GM19397 (cell line): ENCODE data around the gene TRMT10B.

ENCODE experiments used
- ATAC-seq: cut with Tn5 transposase; IDR thresholded peaks from one replicate; pipeline ENCODE4 v1.9.1; 2021; ENCODE audit warnings: mild to moderate bottlenecking, moderate library complexity; ENCODE audit not compliant: unreplicated experiment

The TRMT10B gene, protein sequence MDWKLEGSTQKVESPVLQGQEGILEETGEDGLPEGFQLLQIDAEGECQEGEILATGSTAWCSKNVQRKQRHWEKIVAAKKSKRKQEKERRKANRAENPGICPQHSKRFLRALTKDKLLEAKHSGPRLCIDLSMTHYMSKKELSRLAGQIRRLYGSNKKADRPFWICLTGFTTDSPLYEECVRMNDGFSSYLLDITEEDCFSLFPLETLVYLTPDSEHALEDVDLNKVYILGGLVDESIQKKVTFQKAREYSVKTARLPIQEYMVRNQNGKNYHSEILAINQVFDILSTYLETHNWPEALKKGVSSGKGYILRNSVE

DNA sequence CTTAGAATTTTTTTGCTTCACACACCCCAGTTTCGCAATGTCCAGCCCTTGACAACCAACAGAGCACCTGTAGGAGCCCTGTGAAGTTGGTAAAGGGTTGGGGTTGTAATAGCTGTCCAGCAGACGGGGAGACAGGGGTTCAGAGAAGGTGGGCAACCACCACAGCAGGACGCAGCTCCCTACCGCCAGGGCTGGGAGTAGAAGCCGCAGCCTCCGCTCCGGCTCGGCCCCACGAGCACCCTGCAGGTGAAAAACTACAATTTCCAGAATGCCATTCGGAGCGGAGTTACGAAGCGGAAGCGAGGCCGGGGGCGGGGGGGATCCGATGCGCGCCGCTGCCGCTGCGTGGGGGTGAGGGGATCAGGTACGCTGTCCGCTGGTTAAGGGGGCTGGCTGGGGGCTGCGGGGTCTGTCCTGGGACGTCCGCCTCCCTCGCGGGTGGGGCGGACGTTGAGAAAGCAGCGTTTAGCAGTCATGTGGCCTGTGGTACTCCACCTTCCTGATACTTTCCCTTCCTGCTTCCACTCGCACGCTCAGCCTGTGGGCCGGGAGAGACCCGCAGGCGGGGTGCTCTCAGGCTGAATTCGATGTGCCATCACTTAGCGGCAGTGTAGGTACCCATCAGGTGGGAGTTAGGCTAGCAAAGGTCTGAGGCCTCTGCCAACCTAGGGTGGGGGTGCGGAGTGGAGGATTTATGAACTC is at the start of gene TRMT10B:
Gene TRMT10B (plus strand): TSS at position 317 of the 702 bp plus-strand sequence. CDS start 8,127 bp downstream, outside the sequence.
- peak; percentile 90 for ATAC-seq

DNA sequence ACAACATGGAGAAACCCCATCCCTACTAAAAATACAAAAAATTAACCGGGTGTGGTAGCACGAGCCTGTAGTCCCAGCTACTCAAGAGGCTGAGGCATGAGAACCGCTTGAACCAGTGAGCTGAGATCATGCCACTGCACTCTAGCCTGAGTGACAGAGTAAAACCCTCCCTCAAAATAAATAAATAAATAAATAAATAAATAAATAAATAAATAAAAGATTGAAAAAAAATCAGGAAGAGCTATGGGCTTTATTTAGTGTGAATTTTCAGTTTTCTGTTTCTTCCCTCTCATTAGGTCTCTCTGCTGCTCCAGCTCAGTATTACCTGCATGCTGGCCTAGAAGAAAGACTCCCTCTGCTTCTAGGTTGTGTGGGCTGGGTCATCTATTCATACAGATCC is 47.8 kb upstream of the TRMT10B start:
- no peak for ATAC-seq

DNA sequence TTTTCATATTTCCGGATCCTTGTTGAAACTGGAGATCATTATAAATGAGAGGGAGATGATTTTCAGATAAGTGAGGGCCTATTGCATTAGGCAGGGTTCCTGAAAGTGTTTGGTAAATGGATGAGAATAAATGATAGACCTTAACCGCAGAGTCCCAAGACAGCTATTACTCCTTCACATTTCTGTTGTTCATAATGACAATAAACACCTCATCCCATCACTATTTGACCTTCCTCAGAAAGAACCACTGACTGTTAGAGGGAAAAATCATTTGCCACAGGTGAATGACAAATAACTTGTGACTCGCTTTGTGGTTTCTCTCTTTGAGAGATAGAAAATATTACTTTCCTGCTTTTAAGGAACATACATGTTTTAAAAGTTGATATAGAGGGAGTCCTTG is 47.3 kb upstream of the TRMT10B start:
- ATAC-seq = no peak

DNA sequence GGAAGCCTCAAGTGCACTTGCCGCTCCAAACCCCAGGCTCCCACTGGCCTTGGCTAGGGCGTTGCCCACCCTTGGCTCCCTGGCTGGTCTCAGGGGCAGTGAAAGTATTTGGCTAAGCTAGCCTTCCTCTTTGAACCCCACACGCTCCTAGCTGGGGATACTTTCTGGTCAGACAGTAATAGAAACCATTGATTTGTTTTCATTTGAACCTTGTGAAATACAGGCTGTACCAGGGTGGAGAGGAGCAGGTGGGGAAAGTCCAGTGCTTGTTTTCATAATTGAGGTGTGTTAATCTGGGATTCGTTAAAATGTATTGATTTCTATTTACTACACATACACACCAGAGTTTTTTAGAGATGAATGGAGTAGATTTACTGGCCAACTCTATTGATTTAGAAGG is 45.9 kb upstream of the TRMT10B start:
- no peak for ATAC-seq

DNA sequence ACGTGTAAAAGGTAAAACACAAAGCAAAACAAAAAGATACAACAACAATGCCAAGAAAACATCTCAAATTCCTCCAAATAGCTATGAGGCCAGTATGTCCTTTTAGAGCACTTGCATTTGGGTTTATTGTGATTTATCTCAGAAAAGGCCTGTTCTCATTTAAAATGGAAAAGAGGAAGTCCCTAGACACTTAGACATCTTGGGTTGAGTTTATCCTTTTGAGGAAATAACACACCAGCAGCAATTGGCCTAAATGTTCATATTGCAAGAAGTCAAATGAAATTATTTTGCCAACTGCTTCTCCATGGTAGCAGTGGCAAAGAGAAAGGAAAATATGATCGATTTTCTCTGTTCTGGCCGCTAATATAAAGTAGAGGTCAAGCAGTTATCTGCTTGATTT is 43.6 kb upstream of the TRMT10B start:
- ATAC-seq = no peak

DNA sequence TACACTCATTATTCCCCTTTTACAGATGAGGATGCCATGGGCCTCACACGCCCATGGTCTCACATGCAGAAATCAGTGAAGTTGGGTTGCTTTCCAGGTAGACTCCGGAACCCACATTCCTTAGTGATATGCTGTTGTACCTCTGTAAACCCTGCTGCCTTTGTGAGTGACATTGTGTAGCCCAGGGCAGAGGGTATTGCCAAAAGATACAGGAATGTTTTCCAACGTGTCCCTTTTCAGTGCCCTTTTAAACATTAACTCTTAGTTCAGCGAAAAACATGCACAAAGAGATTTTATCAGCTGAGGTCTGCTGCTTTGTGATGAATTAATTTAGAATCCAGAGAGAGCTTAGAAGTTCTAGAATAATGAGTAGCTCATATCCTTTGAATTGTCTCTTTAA is 38.3 kb upstream of the TRMT10B start:
- ATAC-seq = no peak

DNA sequence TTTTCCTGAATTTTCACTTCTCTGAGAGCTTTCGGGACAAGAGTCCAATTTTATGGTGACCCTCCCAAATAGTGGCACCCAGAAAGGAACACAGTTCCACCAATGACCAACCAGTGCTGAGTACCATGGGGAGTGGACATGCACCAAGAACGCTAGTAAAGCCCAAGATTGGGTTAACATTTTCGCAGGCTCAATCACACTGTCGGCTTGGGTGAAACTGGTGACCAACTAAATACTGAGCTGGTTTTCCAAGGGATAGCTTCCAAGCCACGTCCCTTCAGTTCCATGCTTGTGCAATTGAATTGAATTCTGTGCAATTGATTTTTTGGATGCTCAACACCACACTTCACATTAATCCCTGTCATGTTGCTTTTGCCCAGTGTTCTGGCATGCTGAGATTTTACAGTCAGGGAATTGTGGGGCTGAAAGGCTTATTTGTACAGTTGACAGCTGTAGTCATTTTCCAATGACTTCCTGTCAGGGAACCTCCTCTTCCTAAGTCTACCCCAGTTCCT is 37.6 kb upstream of the TRMT10B start:
- ATAC-seq = no peak

DNA sequence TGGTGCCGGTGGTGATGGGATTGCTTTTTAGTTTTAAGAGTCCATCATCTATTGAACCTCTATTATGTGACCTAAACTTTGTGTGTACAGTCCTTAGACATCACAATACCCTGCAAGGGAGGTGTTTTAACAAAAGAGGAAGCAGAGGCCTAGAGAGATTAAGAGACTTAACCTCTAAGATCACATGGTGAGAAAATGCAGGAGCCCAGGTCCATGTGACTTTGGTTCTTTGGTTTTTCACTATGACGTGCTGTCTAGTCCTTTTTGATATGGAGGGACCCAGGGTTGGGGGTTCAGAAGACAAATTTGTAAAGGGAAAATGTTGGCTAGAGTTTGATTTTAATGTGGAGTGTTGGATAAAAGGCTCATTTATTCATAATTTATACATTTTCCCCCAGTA is 34.1 kb upstream of the TRMT10B start:
- ATAC-seq = no peak

DNA sequence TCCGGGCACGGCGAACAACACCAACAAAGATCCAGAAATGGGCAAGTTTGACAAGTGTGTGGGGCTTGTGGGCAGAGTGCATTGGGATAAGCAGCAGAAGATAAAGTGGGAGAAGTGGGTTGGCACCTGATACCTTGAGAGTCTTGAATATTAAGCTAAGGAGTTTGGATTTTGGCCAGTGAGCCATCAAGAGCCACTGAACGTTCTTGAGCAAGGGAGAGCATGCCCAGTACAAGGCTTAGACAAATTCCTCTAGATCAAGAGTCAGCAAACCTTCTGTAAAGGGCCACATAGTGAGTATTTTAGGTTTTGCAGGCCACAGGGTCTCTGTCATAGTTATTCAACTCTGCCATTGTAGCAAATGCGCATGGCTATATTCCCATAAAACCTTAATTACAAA is 26.6 kb upstream of the TRMT10B start:
- no peak for ATAC-seq

DNA sequence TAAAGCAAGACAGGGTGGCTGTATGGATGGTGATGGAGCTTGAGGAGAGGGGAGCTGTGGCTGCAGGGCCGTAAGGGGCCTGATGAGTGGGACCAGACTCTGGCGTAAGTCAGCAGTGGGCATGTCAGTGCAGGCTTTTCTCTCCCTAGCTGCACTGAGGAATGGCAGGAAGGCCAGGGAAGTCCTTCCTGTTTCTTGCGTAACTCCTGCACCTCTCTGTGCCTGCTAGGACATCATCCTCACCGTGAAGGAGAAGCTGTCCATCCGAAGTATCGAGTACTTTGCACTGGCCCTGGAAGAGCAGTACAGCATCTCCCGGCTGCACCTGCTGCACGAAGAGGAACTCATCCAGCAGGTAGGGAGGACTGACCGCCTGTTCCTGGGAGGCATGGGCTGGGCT is 24.1 kb upstream of the TRMT10B start:
- ATAC-seq = no peak

DNA sequence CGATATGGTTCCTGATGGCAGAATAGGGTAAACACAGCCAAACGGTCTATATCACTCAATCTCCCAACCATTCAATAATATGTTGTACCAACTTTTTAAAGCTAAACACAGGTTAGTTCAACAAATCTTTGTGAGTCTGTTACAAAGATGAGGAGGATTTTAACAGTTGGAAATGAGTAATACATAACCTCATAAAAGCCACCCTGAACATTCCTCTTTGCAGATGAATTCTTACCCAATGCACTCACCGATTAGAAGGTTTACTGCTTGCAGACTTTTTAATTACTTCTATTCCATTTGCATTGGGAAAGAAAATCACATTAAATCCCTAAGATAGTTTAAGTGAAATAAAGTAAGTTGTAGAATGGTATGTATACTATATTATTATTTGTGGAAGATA is 23.3 kb upstream of the TRMT10B start:
- ATAC-seq = no peak

DNA sequence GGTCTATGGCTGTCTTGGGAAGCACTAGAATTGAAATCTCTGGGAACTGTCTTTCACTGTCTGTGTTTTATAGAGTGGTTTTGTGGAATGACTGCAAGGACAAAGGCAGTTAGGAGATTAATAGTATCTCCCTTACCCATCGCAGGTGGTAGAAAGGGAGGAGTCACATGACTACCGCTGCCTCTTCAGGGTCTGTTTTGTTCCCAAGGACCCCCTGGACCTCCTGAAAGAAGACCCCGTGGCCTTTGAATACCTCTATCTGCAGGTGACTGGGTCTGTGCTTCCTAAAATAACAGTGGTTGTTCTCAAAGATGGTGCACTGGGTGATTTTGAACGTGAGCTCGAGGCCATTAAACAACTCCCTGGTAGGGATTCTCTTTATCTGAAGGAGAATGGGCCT is 22.8 kb upstream of the TRMT10B start:
- ATAC-seq = no peak

DNA sequence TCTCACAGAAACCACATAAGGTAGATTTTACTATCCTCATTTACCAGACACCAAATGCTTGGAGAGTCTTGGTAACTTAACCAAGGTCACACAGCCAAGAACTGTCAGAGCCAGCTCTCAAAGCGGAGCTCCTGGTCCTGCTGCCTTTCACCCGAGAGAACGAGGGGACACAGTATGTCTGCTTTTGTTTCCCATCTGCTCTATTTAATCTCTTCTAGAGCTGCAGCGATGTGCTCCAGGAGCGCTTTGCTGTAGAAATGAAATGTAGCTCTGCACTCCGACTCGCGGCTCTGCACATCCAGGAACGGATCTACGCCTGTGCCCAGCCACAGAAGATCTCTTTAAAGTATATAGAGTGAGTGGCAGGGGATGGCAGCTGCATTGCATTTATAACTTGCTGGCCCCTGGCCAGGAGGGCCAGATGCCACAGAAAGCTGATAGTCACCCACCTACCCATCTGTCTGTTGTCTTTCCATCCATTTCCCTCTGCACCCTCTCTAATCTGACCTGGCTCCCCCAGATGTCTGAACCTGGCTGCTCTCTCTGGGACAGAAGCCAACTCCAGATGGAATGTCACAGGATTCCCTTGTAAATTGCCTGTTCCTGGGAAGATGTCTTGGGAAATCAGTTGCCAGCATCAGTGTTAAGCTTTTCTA is 21.4 kb upstream of the TRMT10B start:
- no peak for ATAC-seq

DNA sequence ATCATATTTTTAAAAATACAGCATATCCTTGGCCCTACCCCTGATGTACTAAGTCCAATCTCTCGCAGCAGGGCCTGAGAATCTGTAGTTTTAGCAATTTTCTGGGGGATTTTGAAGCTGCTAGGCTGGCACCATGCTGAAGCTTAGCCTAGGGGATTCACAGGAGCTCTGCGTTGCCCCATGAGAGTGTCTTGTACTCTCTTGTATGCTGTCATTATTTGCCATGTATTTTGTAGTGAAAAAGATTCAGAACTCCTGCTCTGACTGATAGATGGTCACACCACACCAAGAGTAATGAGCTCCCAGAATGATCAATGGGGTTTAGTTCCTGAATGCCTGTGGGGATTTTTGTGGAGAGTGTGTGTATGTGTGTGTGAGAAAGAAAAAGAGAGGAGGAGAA is 20.7 kb upstream of the TRMT10B start:
- no peak for ATAC-seq

DNA sequence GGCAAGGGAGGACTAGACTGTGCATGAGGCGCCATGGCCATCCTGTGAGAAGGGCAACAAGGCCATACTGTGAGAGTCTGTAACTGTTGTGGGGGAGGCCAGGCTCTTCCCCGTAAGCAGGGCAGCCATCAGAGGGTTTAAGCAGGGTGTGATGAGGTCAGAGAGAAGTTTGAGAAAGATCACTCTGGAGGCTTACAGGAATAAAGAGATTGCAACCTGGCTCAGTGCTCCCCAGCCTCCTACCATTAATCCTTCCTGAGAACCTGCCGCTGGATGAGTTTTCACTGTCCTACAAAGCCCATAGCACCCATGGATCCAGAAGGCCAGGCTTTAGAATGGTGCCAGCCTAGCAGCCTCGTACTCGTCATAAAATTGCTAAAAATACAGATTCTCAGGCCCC is 14.4 kb upstream of the TRMT10B start:
- ATAC-seq = no peak

DNA sequence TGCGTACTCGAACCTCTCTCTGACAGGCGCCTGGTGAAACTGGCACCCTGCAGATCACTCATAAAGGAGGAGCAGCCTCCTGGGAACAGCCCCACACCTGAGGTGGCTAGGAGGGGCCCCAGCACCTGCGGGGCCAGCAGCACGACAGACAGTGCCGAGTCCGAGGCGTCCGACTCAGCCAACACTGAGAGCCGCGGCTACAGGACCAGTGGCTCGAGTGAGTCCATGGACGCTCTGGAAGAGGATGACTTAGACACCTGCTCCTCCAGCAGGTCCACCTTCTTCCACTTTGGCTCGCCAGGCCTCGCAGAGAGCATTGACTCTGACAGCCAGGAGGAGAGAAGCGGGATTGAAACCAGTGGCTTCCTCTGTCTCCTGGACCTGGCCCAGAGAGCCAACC is 13.5 kb upstream of the TRMT10B start:
- ATAC-seq = no peak

DNA sequence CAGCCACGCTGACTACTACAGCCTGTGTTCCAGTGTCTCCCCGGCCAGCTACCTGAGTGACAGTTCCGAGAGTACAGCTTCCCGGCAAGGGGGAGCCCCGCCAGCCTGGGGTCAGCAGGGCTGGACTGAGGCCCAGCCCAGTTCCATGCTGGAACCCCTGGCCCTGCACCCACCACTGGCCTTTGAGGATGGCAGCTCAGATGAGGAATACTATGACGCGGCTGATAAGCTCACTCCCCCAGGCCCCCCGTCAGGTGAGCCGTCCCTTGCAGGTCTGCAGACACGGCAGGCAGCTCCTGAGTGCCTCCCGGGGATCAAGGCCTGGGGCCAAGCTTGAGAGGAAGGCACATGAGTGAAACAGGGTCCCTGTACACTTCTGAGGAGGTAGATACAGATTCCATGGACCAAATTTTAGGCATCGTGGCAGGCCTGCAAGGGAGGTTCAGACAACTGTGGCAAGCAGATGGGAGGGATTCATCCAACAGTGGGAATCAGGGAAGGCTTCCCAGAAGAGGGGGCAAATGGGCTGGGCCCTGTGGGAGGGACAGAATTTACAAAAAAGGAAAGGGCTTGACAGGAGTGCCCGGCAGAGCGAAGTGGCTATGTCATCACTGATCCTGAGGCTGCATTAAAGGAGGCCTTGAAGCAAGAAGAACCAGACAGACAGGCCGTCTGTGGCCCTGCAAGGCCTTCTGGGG is 12.8 kb upstream of the TRMT10B start:
- ATAC-seq = no peak

DNA sequence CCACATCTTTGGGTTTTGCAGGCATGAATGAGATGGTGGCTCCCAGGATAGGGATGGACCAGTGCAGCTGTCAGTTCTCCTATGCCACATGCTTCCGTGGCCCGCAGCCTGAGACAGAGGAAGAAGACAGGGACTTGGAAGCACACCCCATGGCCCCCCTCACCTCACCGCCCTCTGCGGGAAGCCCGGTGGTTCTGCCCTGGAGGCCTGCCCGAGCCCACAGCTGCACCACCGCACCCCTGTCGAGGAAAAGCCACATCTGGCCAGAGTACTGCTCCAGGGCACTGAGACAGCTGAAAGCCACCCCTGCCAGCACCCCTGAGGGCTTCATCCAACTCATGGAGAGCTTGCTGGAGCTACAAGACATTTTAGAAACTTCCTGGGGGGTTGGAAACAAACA is 7.6 kb upstream of the TRMT10B start:
- ATAC-seq = no peak

DNA sequence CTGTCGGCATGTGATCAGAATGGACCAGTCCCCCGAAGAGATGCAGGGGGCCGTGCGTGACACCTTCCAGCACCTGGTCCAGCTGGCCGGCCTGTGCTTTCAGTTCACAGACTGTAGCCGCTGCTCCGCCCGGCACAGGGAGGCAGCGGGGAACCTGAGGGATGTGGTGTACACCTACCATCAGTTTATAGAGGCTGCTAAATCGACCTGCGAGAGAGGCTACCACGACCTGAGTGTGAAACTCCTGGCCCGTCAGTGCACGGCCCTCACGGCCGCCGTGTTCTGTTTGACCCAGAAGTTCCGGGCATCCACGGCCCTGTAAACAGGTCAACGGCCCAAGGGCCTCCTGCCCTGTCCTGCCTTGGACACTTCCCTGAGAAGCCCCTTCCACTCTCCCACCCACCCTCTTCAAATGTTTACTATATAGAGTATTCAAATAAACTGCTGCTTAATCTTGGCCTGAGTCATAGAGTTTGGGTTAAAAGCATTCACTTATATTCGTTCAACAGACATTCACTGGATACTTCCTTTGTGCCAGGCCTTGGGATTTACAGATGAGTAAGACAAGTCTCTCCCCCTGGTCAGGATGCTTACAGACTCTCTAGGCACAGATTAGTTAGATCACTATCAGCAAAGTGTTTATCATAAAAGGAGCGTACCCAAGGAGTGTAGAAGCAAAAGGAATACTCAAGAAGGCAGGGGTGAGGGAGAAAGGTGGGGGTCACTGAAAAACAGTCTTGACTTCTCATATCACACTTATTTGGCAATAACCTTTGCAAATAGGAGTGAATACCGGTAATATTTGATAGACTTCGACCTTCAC is 6.9 kb upstream of the TRMT10B start:
- peak; percentile 15 for ATAC-seq

DNA sequence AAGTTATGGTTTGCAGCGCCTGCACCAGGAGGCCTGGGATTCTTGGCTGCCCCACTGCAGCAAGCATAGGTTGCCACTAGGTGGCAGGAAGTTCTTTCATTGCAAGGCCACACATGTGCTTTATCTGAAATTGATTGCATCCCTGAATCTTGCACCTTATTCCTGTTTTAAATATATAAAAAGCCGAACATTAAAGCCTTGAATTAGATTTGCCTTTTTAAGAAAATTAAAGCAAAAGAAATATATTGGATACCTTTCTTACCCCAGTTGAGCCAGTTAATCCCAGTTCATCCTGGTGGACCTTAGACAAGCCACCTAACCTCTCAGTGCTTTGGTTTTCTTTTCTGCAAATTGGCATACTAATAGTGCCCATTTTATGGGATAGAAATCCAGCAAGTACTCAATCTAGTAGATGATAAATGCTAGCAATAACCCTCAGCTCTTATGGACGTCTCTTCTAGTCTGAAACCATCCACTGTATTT is 6.3 kb upstream of the TRMT10B start:
- ATAC-seq = peak; percentile 76
